K562 (cell line): ENCODE results near the gene PTTG1IP. TPM values are rescaled to one million over a fixed set of nuclear protein-coding genes. Genes with fewer than 3 reads are reported as not detected.
A peak's percentile ranks its signal among the peaks of the same experiment; 100 is the strongest.

ENCODE experiments used
- BCOR ChIP-seq: fragments of 450-650 bp; IDR thresholded peaks from 2 replicates; pipeline ENCODE4 v1.6.1; 2016
- ESRRA ChIP-seq: fragments of 450-650 bp; IDR thresholded peaks from 2 replicates; pipeline ENCODE4 v1.6.1; 2014; ENCODE audit warnings: low read depth, mild to moderate bottlenecking, moderate library complexity, borderline replicate concordance
- HDAC8 ChIP-seq: fragments of 450-650 bp; IDR thresholded peaks from 2 replicates; pipeline ENCODE4 v1.6.1; 2016; ENCODE audit warnings: mild to moderate bottlenecking, missing genetic modification characterization, moderate library complexity, missing compliant biosample characterization
- KDM5B ChIP-seq: fragments of 200-600 bp; sonication (generic); IDR thresholded peaks from 2 replicates; pipeline ENCODE4 v1.6.1; 2012; ENCODE audit warnings: low read depth, mild to moderate bottlenecking, moderate library complexity, low read length, control low read depth, inconsistent platforms; ENCODE audit not compliant: insufficient replicate concordance
- KLF13 ChIP-seq: fragments of 450-650 bp; IDR thresholded peaks from 2 replicates; pipeline ENCODE4 v1.6.1; 2016; ENCODE audit warnings: missing genetic modification characterization, low read depth, mild to moderate bottlenecking, missing compliant biosample characterization, moderate library complexity, borderline replicate concordance
- KLF6 ChIP-seq: fragments of 250-450 bp; sonication (Bioruptor Pico); IDR thresholded peaks from 2 replicates; pipeline ENCODE4 v1.4.0; 2020; ENCODE audit warnings: mild to moderate bottlenecking, moderate library complexity, borderline replicate concordance
- LCOR ChIP-seq: sonication (generic); formaldehyde crosslinking; IDR thresholded peaks from 2 replicates; pipeline ENCODE4 v1.8.0; 2022; ENCODE audit warnings: mild to moderate bottlenecking, missing genetic modification reagents
- MAZ ChIP-seq, 2 experiments: fragments of 450-650 bp in 1 of 2; sonication (generic) in 1 of 2; formaldehyde crosslinking; IDR thresholded peaks in 1 of 2; conservative IDR thresholded peaks in 1 of 2; 2 replicates each; pipeline versions ENCODE4 v1.4.0 to v1.5.0; 2020; ENCODE audit warnings: mild to moderate bottlenecking in 1 of 2, missing genetic modification reagents in 1 of 2
- NFE2L1 ChIP-seq: fragments of 450-650 bp; IDR thresholded peaks from 2 replicates; pipeline ENCODE4 v1.6.1; 2016; ENCODE audit warnings: missing genetic modification characterization, low read depth, mild to moderate bottlenecking, missing compliant biosample characterization, moderate library complexity, borderline replicate concordance
- POLR2G ChIP-seq: fragments of 200-400 bp; formaldehyde crosslinking; IDR thresholded peaks from 2 replicates; pipeline ENCODE4 v1.6.1; 2017; ENCODE audit warnings: low read depth, mild to moderate bottlenecking, antibody characterized with exemption, low read length, moderate library complexity
- SMAD3 ChIP-seq: fragments of 450-650 bp; formaldehyde crosslinking; conservative IDR thresholded peaks from 2 replicates; pipeline ENCODE4 v1.4.0; 2020; ENCODE audit warnings: mild to moderate bottlenecking
- TAL1 ChIP-seq: fragments of 450-650 bp; IDR thresholded peaks from 2 replicates; pipeline ENCODE4 v1.6.1; 2016; ENCODE audit warnings: mild to moderate bottlenecking
- ZNF778 ChIP-seq: fragments of 450-650 bp; formaldehyde crosslinking; IDR thresholded peaks from 2 replicates; pipeline ENCODE4 v1.4.0; 2020; ENCODE audit warnings: mild to moderate bottlenecking, moderate library complexity
- polyA plus RNA-seq, 8 experiments: library from polyadenylated mRNA; depleted of rRNA in 4 of 8; stranded (reverse) in 5 of 8; unstranded in 3 of 8; fragments of >200 nt; fragmentation: Nextera tagmentation in 2 of 8; fragmentation: Illumina TruSeq in 1 of 8; extraction: Ambion mirVana in 2 of 8; extraction: Trizol in 1 of 8; gene quantifications; 2 replicates each; pipeline versions ENCODE4 v1.2.1 to v1.2.3, GENCODE V29; 2011 to 2014; ENCODE audit warnings: inconsistent platforms in 1 of 8, missing spikeins in 1 of 8
- total RNA-seq, 7 experiments: library from RNA; depleted of rRNA in 6 of 7; stranded (reverse); fragments of >200 nt in 6 of 7; fragmentation: Illumina TruSeq in 2 of 7; extraction: Trizol in 2 of 7; gene quantifications; 2 replicates each; pipeline versions ENCODE4 v1.2.1 to v1.2.3, GENCODE V29; 2011 to 2021; ENCODE audit warnings: low replicate concordance in 1 of 7
- TF ChIP-seq, protein P1 (sequence below): fragments of 200-800 bp; sonication (Bioruptor generic); IDR thresholded peaks from 2 replicates; pipeline ENCODE4 v1.6.1; 2017; ENCODE audit warnings: missing genetic modification characterization, missing compliant biosample characterization
- TF ChIP-seq, protein P2 (sequence below): fragments of 450-650 bp; IDR thresholded peaks from 2 replicates; pipeline ENCODE4 v1.6.1; 2016; ENCODE audit warnings: missing biosample characterization, missing genetic modification characterization
- TF ChIP-seq, protein P3 (sequence below): fragments of 250-450 bp; sonication (Bioruptor Pico); IDR thresholded peaks from 2 replicates; pipeline ENCODE4 v1.9.0; 2021; ENCODE audit warnings: mild to moderate bottlenecking, inconsistent platforms
- TF ChIP-seq, protein P4 (sequence below): fragments of 450-650 bp; IDR thresholded peaks from 2 replicates; pipeline ENCODE4 v1.6.1; 2017; ENCODE audit warnings: antibody characterized with exemption, mild to moderate bottlenecking

PTTG1IP gene
- total and polyA plus RNA-seq, 9 of the 15 experiments (the other 6 are each of a cell fraction or from before 2014, with no cell fraction given) = 5.0 to 99.3 (median 82.4) TPM

DNA sequence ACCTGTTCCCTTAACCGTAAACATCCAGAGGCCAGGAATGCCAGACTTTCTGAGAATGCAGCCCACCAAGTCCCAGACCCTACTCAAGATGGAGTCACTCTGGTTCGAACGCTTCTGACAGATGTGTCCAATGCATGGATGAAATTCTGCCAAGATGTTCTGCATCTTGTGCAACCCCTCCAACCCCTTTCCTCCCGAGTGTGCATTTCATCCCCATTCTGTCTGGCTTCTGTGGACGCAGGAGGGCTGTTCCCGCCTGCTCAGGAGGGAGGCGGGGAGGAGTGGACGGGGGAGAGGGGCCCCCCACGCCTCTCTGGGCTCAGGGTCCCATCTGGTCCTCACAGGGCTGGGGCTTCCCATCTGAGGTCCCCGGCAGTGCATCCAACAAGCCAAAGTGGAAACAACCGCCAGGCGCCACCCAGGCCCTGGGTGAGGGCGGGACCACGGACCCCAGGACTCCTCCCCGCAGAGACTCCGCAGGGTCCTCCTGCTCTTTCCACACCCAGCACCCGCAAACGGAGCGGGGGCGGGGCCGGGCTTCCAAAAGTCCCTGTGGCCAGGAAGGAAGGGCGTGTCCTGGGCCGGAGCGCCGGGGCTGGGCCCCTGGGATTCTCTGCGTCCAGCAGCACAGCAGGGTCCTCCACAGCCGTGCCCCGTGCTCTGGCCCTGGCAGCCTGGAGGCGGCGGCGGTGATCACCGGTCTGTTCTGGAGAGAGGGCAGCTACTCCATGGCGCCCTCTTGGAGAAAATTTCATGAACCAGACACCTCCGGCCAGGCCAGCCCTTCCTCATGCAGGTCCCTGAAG is 27.9 kb downstream of the PTTG1IP start (continued):
- TF ChIP-seq, protein P1, sequence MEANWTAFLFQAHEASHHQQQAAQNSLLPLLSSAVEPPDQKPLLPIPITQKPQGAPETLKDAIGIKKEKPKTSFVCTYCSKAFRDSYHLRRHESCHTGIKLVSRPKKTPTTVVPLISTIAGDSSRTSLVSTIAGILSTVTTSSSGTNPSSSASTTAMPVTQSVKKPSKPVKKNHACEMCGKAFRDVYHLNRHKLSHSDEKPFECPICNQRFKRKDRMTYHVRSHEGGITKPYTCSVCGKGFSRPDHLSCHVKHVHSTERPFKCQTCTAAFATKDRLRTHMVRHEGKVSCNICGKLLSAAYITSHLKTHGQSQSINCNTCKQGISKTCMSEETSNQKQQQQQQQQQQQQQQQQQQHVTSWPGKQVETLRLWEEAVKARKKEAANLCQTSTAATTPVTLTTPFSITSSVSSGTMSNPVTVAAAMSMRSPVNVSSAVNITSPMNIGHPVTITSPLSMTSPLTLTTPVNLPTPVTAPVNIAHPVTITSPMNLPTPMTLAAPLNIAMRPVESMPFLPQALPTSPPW = peak; percentile 35
- TF ChIP-seq, protein P2, sequence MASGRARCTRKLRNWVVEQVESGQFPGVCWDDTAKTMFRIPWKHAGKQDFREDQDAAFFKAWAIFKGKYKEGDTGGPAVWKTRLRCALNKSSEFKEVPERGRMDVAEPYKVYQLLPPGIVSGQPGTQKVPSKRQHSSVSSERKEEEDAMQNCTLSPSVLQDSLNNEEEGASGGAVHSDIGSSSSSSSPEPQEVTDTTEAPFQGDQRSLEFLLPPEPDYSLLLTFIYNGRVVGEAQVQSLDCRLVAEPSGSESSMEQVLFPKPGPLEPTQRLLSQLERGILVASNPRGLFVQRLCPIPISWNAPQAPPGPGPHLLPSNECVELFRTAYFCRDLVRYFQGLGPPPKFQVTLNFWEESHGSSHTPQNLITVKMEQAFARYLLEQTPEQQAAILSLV (tag) = peak; percentile 64
- TF ChIP-seq NFE2L1 (no peak; the same call in 1 of the 2 replicates), SMAD3 (CRISPR knock-in tag) (0 out of 2 replicates have a peak, but pooled peaks have one; percentile 49), KLF13 (tag) (0 out of 2 replicates have a peak, but pooled peaks have one; percentile 40), KLF6 (peak; percentile 78; the same call in 1 of the 2 replicates), HDAC8 (tag) (peak; percentile 93), MAZ (CRISPR knock-in tag; conservative IDR thresholded peaks at IDR 0.05 in 1 of 2, IDR thresholded peaks at IDR 0.05 in 1 of 2) (peak; percentile 65 to 82), KDM5B (peak; percentile 55), LCOR (peak; percentile 23; the same call in 1 of the 2 replicates), TAL1 (0 out of 2 replicates have a peak, but pooled peaks have one; percentile 3), BCOR (peak; percentile 67; the same call in 1 of the 2 replicates), POLR2G (peak; percentile 75), ZNF778 (no peak), ESRRA (peak; percentile 31; the same call in 1 of the 2 replicates)
- TF ChIP-seq, protein P3, sequence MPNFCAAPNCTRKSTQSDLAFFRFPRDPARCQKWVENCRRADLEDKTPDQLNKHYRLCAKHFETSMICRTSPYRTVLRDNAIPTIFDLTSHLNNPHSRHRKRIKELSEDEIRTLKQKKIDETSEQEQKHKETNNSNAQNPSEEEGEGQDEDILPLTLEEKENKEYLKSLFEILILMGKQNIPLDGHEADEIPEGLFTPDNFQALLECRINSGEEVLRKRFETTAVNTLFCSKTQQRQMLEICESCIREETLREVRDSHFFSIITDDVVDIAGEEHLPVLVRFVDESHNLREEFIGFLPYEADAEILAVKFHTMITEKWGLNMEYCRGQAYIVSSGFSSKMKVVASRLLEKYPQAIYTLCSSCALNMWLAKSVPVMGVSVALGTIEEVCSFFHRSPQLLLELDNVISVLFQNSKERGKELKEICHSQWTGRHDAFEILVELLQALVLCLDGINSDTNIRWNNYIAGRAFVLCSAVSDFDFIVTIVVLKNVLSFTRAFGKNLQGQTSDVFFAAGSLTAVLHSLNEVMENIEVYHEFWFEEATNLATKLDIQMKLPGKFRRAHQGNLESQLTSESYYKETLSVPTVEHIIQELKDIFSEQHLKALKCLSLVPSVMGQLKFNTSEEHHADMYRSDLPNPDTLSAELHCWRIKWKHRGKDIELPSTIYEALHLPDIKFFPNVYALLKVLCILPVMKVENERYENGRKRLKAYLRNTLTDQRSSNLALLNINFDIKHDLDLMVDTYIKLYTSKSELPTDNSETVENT (CRISPR knock-in tag) = peak; percentile 64; the same call in 1 of the 2 replicates
- TF ChIP-seq, protein P4, sequence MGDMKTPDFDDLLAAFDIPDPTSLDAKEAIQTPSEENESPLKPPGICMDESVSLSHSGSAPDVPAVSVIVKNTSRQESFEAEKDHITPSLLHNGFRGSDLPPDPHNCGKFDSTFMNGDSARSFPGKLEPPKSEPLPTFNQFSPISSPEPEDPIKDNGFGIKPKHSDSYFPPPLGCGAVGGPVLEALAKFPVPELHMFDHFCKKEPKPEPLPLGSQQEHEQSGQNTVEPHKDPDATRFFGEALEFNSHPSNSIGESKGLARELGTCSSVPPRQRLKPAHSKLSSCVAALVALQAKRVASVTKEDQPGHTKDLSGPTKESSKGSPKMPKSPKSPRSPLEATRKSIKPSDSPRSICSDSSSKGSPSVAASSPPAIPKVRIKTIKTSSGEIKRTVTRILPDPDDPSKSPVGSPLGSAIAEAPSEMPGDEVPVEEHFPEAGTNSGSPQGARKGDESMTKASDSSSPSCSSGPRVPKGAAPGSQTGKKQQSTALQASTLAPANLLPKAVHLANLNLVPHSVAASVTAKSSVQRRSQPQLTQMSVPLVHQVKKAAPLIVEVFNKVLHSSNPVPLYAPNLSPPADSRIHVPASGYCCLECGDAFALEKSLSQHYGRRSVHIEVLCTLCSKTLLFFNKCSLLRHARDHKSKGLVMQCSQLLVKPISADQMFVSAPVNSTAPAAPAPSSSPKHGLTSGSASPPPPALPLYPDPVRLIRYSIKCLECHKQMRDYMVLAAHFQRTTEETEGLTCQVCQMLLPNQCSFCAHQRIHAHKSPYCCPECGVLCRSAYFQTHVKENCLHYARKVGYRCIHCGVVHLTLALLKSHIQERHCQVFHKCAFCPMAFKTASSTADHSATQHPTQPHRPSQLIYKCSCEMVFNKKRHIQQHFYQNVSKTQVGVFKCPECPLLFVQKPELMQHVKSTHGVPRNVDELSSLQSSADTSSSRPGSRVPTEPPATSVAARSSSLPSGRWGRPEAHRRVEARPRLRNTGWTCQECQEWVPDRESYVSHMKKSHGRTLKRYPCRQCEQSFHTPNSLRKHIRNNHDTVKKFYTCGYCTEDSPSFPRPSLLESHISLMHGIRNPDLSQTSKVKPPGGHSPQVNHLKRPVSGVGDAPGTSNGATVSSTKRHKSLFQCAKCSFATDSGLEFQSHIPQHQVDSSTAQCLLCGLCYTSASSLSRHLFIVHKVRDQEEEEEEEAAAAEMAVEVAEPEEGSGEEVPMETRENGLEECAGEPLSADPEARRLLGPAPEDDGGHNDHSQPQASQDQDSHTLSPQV = peak; percentile 89
